Urothelium cell line (cell line): ENCODE measurements around the gene ARHGAP22.

ENCODE experiments used
- DNase-seq: peaks from one replicate; pipeline ENCODE4 v3.0.0; 2011; ENCODE audit warnings: low spot score, mixed read lengths
- FAIRE-seq: peaks from 2 replicates; lab custom pipeline; 2011; peaks lifted over from hg19 to GRCh38; lab: Jason Lieb, UNC

Gene ARHGAP22

GRCh38 chr10:48501787-48502771, 102.8 kb downstream of the ARHGAP22 start:
- peak; percentile 67 for FAIRE-seq
- no peak for DNase-seq

- DNase-seq (no peak), FAIRE-seq (no peak)
Observed at GRCh38 chr10:48501226-48501625, 103.6 kb downstream of the ARHGAP22 start.

GRCh38 chr10:48500771-48501170, 104.1 kb downstream of the ARHGAP22 start:
- DNase-seq, result no peak
- FAIRE-seq, result no peak

GRCh38 chr10:48498940-48499510, 105.8 kb downstream of the ARHGAP22 start:
- no peak for DNase-seq
- FAIRE-seq, result no peak

GRCh38 chr10:48497780-48498770, 106.8 kb downstream of the ARHGAP22 start:
- FAIRE-seq (no peak), DNase-seq (no peak)

GRCh38 chr10:48496831-48497779, 107.8 kb downstream of the ARHGAP22 start:
- DNase-seq (peak; percentile 81), FAIRE-seq (no peak)

- FAIRE-seq, result peak; percentile 32
- DNase-seq, result no peak
Observed at GRCh38 chr10:48496105-48496830, 108.6 kb downstream of the ARHGAP22 start.

- peak; percentile 5 for FAIRE-seq
- DNase-seq, result no peak
Observed at GRCh38 chr10:48495282-48496045, 109.4 kb downstream of the ARHGAP22 start.

GRCh38 chr10:48494611-48495010, 110.3 kb downstream of the ARHGAP22 start:
- no peak for FAIRE-seq
- DNase-seq, result no peak

- DNase-seq (no peak), FAIRE-seq (no peak)
Observed at GRCh38 chr10:48494073-48494472, 110.8 kb downstream of the ARHGAP22 start.

GRCh38 chr10:48493083-48493871, 111.6 kb downstream of the ARHGAP22 start:
- DNase-seq (no peak), FAIRE-seq (no peak)

- DNase-seq, result no peak
- no peak for FAIRE-seq
Observed at GRCh38 chr10:48492201-48492600, 112.7 kb downstream of the ARHGAP22 start.

GRCh38 chr10:48491392-48492139, 113.3 kb downstream of the ARHGAP22 start:
- DNase-seq (no peak), FAIRE-seq (no peak)

GRCh38 chr10:48490946-48491345, 113.9 kb downstream of the ARHGAP22 start:
- FAIRE-seq (no peak), DNase-seq (no peak)

GRCh38 chr10:48490571-48490940, 114.3 kb downstream of the ARHGAP22 start:
- DNase-seq (no peak), FAIRE-seq (no peak)

GRCh38 chr10:48489099-48489498, 115.8 kb downstream of the ARHGAP22 start:
- no peak for FAIRE-seq
- DNase-seq, result no peak

- FAIRE-seq, result no peak
- DNase-seq, result no peak
Observed at GRCh38 chr10:48487244-48487643, 117.6 kb downstream of the ARHGAP22 start.
